ENCODE data around the gene FBRSL1.

DNA sequence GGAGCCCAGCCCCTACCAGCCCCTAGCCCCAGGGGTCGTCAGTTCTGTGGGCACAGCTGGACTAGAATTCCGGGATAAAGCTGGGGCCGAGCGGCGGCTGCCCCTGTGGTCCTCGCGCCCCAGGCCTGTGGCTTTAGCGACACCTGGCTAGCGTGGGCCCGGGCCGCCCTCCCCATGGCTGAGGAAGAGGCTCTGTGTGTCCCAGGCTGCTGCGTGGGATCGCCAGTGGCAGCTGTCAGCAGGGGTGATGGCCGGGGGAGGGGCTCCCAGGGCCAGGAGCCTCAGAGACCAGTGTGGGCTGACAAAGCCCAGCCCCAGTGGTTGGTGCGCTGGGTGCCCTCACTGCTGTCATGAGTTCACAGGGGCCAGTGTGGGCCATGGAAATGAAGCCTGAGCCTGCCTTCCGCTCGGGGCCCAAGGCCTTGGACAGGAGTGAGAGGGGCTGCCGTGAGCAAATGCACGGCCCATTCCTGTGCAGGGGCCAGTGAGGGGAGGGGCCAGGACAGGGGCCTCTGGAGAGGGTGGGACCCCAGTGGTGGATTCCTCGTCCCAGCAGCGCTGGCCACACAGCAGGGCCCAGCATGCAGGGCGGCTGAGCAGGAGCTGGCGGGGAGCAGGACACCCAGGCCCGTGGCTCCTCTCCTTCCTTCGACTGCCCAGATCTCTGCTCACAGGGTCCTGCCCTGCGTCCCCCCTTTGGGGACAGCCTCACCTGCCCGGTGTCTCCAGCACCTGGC, 11.4 kb downstream of the FBRSL1 start:
- TF ChIP-seq, protein P1, sequence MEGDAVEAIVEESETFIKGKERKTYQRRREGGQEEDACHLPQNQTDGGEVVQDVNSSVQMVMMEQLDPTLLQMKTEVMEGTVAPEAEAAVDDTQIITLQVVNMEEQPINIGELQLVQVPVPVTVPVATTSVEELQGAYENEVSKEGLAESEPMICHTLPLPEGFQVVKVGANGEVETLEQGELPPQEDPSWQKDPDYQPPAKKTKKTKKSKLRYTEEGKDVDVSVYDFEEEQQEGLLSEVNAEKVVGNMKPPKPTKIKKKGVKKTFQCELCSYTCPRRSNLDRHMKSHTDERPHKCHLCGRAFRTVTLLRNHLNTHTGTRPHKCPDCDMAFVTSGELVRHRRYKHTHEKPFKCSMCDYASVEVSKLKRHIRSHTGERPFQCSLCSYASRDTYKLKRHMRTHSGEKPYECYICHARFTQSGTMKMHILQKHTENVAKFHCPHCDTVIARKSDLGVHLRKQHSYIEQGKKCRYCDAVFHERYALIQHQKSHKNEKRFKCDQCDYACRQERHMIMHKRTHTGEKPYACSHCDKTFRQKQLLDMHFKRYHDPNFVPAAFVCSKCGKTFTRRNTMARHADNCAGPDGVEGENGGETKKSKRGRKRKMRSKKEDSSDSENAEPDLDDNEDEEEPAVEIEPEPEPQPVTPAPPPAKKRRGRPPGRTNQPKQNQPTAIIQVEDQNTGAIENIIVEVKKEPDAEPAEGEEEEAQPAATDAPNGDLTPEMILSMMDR (IDR thresholded peaks at IDR 0.05): no peak
- no peak for TF ChIP-seq POLR2A (IDR thresholded peaks at IDR 0.05)
- no peak for TF ChIP-seq EP300 (IDR thresholded peaks at IDR 0.05)

All from ovary (tissue), 3 donors.